Ovary (tissue), 3 donors: ENCODE measurements around the gene TSPAN4.

ENCODE experiments used
- CTCF ChIP-seq, 3 donors: fragments of 450-650 bp in 2 of 3; fragments of 200-600 bp in 1 of 3; IDR thresholded peaks; one replicate each; pipeline versions ENCODE4 v1.5.1 to v1.8.0; 2016 to 2022; ENCODE audit warnings: antibody characterized with exemption in 3 of 3, mild to moderate bottlenecking in 1 of 3
- EP300 ChIP-seq: sonication (generic); formaldehyde crosslinking; IDR thresholded peaks from one replicate; pipeline ENCODE4 v1.6.1; 2017; ENCODE audit warnings: antibody characterized with exemption
- POLR2A ChIP-seq: fragments of 450-650 bp; IDR thresholded peaks from one replicate; pipeline ENCODE4 v1.6.1; 2017; ENCODE audit warnings: antibody characterized with exemption, mild to moderate bottlenecking, moderate library complexity
- donor health status: DM: no; HTN: no; CAD: no.

- TF ChIP-seq CTCF (IDR thresholded peaks at IDR 0.05) = no peak
- no peak for TF ChIP-seq POLR2A
- no peak for TF ChIP-seq EP300
Observed at GRCh38 chr11:824942-825341, 17.7 kb upstream of the TSPAN4 start.
